AG10803 (cell line): ENCODE results near the gene TBC1D22A.

ENCODE experiments used
- DNase-seq: peaks from one replicate; pipeline ENCODE4 v3.0.0; 2010; ENCODE audit warnings: low read depth
- H3K4me3 ChIP-seq: 2 replicates; pipeline ENCODE4 v1.5.1; 2011; ENCODE audit warnings: mild to moderate bottlenecking, low read length, control low read depth
- CTCF ChIP-seq: conservative IDR thresholded peaks from 2 replicates; pipeline ENCODE4 v1.5.1; 2011; ENCODE audit warnings: mild to moderate bottlenecking, low read length, control low read depth, inconsistent platforms

The TBC1D22A gene

GRCh38 chr22:47110817-47111443 is 348.5 kb downstream of the TBC1D22A start:
- no peak for TF ChIP-seq CTCF
- DNase-seq = peak; percentile 11
- no peak overlapping the region for H3K4me3 ChIP-seq

GRCh38 chr22:47111626-47112581 is 349.5 kb downstream of the TBC1D22A start:
- no peak overlapping the region for H3K4me3 ChIP-seq
- TF ChIP-seq CTCF = no peak
- no peak for DNase-seq

- no peak for TF ChIP-seq CTCF
- DNase-seq = no peak
- H3K4me3 ChIP-seq = no peak overlapping the region
Observed at GRCh38 chr22:47112582-47112965, 350.1 kb downstream of the TBC1D22A start.

GRCh38 chr22:47112994-47113852 is 350.8 kb downstream of the TBC1D22A start:
- no peak overlapping the region for H3K4me3 ChIP-seq
- no peak for DNase-seq
- no peak for TF ChIP-seq CTCF

- no peak overlapping the region for H3K4me3 ChIP-seq
- DNase-seq = no peak
- no peak for TF ChIP-seq CTCF
Observed at GRCh38 chr22:47113853-47114415, 351.5 kb downstream of the TBC1D22A start.

- TF ChIP-seq CTCF = no peak
- H3K4me3 ChIP-seq = no peak overlapping the region
- DNase-seq = no peak
Observed at GRCh38 chr22:47114813-47115517, 352.5 kb downstream of the TBC1D22A start.
